OCI-LY3 (cell line): Measurements from ENCODE around the gene NODAL.

Source experiments
- H2AFZ ChIP-seq: fragments of 200-600, 300-600 bp; shearing (Covaris generic); 2 replicates; pipeline ENCODE4 v1.6.0; 2014; ENCODE audit warnings: antibody characterized with exemption, low read depth, low read length
- H3K27ac ChIP-seq: fragments of 200-600, 300-600 bp; sonication (generic); 2 replicates; pipeline ENCODE4 v1.5.1; 2014; ENCODE audit warnings: mild to moderate bottlenecking, low read length, moderate library complexity, mixed read lengths
- H3K27me3 ChIP-seq: fragments of 200-600, 300-600 bp; sonication (generic); 2 replicates; pipeline ENCODE4 v1.6.1; 2014; ENCODE audit warnings: low read depth, low read length, mixed read lengths
- H3K36me3 ChIP-seq: fragments of 200-600, 300-600 bp; sonication (generic); replicated peaks from 2 replicates; pipeline ENCODE3; 2014; ENCODE audit warnings: low read depth, low read length, mixed read lengths
- H3K4me1 ChIP-seq: fragments of 300-600, 200-600 bp; sonication (generic); 2 replicates; pipeline ENCODE4 v1.6.1; 2014; ENCODE audit warnings: low read length, mixed read lengths
- H3K4me2 ChIP-seq: fragments of 200-600, 300-600 bp; sonication (generic); 2 replicates; pipeline ENCODE4 v1.6.1; 2014; ENCODE audit warnings: low read length, mixed read lengths
- H3K4me3 ChIP-seq: fragments of 300-600, 200-600 bp; sonication (generic); 2 replicates; pipeline ENCODE4 v1.5.1; 2014; ENCODE audit warnings: antibody characterized with exemption, mild to moderate bottlenecking, low read length, moderate library complexity
- H3K79me2 ChIP-seq: fragments of 300-600, 200-600 bp; shearing (Covaris generic); 2 replicates; pipeline ENCODE4 v1.6.1; 2014; ENCODE audit warnings: mild to moderate bottlenecking, low read length, mixed read lengths
- H3K9ac ChIP-seq: fragments of 300-600, 200-600 bp; shearing (Covaris generic); 2 replicates; pipeline ENCODE4 v1.6.0; 2014; ENCODE audit warnings: mild to moderate bottlenecking, low read length, moderate library complexity
- H3K9me3 ChIP-seq: fragments of 200-600, 300-600 bp; shearing (Covaris generic); 2 replicates; pipeline ENCODE4 v1.6.1; 2014; ENCODE audit warnings: low read length, mixed read lengths; ENCODE audit not compliant: insufficient read depth
- H4K20me1 ChIP-seq: fragments of 200-600, 300-600 bp; sonication (generic); 2 replicates; pipeline ENCODE4 v1.6.1; 2016; ENCODE audit warnings: low read length, mixed read lengths; ENCODE audit not compliant: insufficient read depth
- EZH2phosphoT487 ChIP-seq: fragments of 200-600 bp; shearing (Covaris generic); IDR thresholded peaks from 2 replicates; pipeline ENCODE4 v1.6.1; 2018; ENCODE audit warnings: antibody characterized with exemption, mixed run types, low read depth
- TF ChIP-seq, protein P1 (sequence below): fragments of 200-600, 300-600 bp; sonication (generic); IDR thresholded peaks from 2 replicates; pipeline ENCODE4 v1.5.1; 2014; ENCODE audit warnings: antibody characterized with exemption, low read length, low read depth

The NODAL gene

GRCh38 chr10:70444744-70445143 lies 3.3 kb upstream of the NODAL start:
- H3K4me2 ChIP-seq: no peak overlapping the region
- TF ChIP-seq, protein P1, sequence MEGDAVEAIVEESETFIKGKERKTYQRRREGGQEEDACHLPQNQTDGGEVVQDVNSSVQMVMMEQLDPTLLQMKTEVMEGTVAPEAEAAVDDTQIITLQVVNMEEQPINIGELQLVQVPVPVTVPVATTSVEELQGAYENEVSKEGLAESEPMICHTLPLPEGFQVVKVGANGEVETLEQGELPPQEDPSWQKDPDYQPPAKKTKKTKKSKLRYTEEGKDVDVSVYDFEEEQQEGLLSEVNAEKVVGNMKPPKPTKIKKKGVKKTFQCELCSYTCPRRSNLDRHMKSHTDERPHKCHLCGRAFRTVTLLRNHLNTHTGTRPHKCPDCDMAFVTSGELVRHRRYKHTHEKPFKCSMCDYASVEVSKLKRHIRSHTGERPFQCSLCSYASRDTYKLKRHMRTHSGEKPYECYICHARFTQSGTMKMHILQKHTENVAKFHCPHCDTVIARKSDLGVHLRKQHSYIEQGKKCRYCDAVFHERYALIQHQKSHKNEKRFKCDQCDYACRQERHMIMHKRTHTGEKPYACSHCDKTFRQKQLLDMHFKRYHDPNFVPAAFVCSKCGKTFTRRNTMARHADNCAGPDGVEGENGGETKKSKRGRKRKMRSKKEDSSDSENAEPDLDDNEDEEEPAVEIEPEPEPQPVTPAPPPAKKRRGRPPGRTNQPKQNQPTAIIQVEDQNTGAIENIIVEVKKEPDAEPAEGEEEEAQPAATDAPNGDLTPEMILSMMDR: no peak
- TF ChIP-seq EZH2phosphoT487: no peak
- no peaks in the 10 kb centered on the region for H3K27me3 ChIP-seq
- no peaks in the 10 kb centered on the region for H3K9me3 ChIP-seq
- H3K79me2 ChIP-seq: no peaks in the 10 kb centered on the region
- no peak overlapping the region for H2AFZ ChIP-seq
- no peak overlapping the region for H3K4me3 ChIP-seq
- H3K27ac ChIP-seq: no peak overlapping the region
- H4K20me1 ChIP-seq: no peaks in the 10 kb centered on the region
- no peaks in the 10 kb centered on the region for H3K36me3 ChIP-seq
- no peak overlapping the region for H3K9ac ChIP-seq
- no peaks in the 10 kb centered on the region for H3K4me1 ChIP-seq

DNA sequence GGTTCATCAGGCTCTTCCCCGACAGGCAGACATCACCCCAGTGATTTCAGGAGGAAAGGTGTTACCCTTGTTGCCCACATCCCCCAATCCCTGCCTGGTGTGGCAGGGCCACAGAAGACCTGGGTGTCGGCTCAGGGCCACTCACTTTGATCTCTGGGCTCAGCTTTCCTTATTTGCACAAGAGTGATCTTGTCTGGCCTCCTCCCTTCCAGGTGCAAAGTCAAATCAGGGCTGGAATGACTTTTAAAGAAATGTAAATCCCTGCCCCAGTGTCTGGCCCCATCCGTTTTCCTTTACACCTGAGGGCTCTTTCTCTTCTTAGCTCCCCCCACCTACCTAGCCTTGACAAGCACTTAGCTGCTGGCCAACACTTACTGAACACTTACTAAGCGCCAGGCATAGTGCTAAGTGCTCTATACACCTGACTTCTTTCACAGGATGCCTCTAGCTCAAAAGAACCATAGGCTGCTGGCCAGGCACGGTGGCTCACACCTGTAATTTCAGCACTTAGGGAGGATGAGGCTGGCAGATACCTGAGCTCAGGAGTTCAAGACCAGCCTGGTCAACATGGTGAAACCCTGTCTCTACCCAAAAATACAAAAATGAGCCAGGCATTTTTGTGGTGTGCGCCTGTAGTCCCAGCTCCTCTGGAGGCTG lies 979 bp upstream of the NODAL start:
- H3K4me1 ChIP-seq: no peaks in the 10 kb centered on the region

GRCh38 chr10:70441895-70442309 lies 421 bp upstream of the NODAL start:
- Histone ChIP-seq H3K27ac (no peak overlapping the region), H3K9ac (no peak overlapping the region), H3K9me3 (no peaks in the 10 kb centered on the region), H4K20me1 (no peaks in the 10 kb centered on the region), H3K79me2 (no peaks in the 10 kb centered on the region), H3K4me1 (no peaks in the 10 kb centered on the region), H3K4me2 (no peak overlapping the region), H3K36me3 (no peaks in the 10 kb centered on the region), H3K4me3 (no peak overlapping the region), H2AFZ (no peak overlapping the region), H3K27me3 (no peaks in the 10 kb centered on the region)
- TF ChIP-seq, protein P1: no peak
- TF ChIP-seq EZH2phosphoT487: no peak

More for the DNA sequence above, 979 bp upstream of the NODAL start:
- Histone ChIP-seq H3K4me2 (no peak overlapping the region), H3K4me3 (no peak overlapping the region), H3K79me2 (no peaks in the 10 kb centered on the region), H3K9ac (no peak overlapping the region), H3K27me3 (no peaks in the 10 kb centered on the region), H3K9me3 (no peaks in the 10 kb centered on the region), H4K20me1 (no peaks in the 10 kb centered on the region), H3K27ac (no peak overlapping the region), H2AFZ (no peak overlapping the region), H3K36me3 (no peaks in the 10 kb centered on the region)
- TF ChIP-seq, protein P1: no peak
- no peak for TF ChIP-seq EZH2phosphoT487

GRCh38 chr10:70440296-70441160 lies 953 bp downstream of the NODAL start:
- Histone ChIP-seq H3K4me2 (no peak overlapping the region), H3K9ac (no peak overlapping the region)
- no peak for TF ChIP-seq EZH2phosphoT487
- TF ChIP-seq, protein P1: no peak

More at GRCh38 chr10:70440296-70441160, 953 bp downstream of the NODAL start:
- Histone ChIP-seq H3K36me3 (no peaks in the 10 kb centered on the region), H3K9me3 (no peaks in the 10 kb centered on the region), H3K4me3 (no peak overlapping the region), H3K27me3 (no peaks in the 10 kb centered on the region), H3K79me2 (no peaks in the 10 kb centered on the region), H4K20me1 (no peaks in the 10 kb centered on the region), H3K27ac (no peak overlapping the region), H2AFZ (no peak overlapping the region), H3K4me1 (no peaks in the 10 kb centered on the region)
